ENCODE measurements around the gene KDSR. TPM values are rescaled to one million over a fixed set of nuclear protein-coding genes. Genes with fewer than 3 reads are reported as not detected.

Gene KDSR
- total and polyA plus RNA-seq, 4 donors: 11.3 to 37.2 (median 31.4) TPM

DNA sequence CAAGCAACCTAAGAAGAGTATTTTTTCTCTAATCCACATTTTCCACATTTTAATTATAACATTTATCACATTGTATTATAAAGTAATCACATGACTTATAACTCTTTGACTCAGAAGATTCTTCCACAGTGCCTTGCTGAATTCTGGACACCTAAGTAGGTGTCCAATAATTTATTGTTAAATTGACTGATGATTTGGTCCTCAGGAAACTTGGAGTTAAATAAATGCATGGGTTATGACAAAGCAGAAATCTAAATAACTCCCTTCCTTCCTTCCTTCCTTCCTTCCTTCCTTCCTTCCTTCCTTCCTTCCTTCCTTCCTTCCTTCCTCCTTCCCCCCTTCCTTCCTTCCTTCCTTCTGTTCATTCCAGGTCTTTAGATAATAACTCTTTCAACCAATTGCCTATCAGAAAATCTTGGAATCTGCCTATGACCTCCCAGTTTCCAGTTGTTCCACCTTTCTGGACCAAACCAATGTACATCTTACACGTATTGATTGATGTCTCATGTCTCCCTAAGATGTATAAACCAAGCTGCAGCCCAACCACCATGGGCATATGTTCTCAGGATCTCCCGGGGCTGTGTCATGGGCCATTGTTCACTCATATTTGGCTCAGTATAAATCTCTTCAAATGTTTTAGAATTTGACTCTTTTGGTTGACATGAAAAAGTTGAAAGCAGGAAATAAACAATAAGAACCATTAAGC, 10.4 kb upstream of the KDSR start:
- Histone ChIP-seq H3K4me3 (ENCODE audit: low read depth in 1 of 3, low read length in 3 of 3) (no peak overlapping the region), H3K9ac (ENCODE audit: low read depth in 1 of 2, low read length in 2 of 2) (no peak overlapping the region), H3K4me1 (ENCODE audit: control insufficient read depth in 4 of 4, insufficient read depth in 4 of 4, low read length in 3 of 4) (no peaks in the 10 kb centered on the region), H3K9me3 (ENCODE audit: control insufficient read depth in 4 of 4, low read length in 3 of 4) (peaks cover 0 to 3% (median 0%) of the 10 kb centered on the region in 4 donors), H3K36me3 (ENCODE audit: control insufficient read depth in 4 of 4, insufficient read depth in 3 of 4, low read depth in 1 of 4, low read length in 3 of 4) (peaks cover 0 to 2% (median 0%) of the 10 kb centered on the region in 4 donors), H3K27ac (ENCODE audit: low read depth in 1 of 2, low read length in 2 of 2) (no peak overlapping the region), H3K27me3 (ENCODE audit: control insufficient read depth in 4 of 4, insufficient read depth in 4 of 4, low read length in 3 of 4) (no peaks in the 10 kb centered on the region)
- TF ChIP-seq, protein P1, sequence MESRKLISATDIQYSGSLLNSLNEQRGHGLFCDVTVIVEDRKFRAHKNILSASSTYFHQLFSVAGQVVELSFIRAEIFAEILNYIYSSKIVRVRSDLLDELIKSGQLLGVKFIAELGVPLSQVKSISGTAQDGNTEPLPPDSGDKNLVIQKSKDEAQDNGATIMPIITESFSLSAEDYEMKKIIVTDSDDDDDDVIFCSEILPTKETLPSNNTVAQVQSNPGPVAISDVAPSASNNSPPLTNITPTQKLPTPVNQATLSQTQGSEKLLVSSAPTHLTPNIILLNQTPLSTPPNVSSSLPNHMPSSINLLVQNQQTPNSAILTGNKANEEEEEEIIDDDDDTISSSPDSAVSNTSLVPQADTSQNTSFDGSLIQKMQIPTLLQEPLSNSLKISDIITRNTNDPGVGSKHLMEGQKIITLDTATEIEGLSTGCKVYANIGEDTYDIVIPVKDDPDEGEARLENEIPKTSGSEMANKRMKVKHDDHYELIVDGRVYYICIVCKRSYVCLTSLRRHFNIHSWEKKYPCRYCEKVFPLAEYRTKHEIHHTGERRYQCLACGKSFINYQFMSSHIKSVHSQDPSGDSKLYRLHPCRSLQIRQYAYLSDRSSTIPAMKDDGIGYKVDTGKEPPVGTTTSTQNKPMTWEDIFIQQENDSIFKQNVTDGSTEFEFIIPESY (IDR thresholded peaks at IDR 0.05): no peak
- no peak for TF ChIP-seq RXRA (IDR thresholded peaks at IDR 0.05)
- TF ChIP-seq HNF4G (IDR thresholded peaks at IDR 0.05): no peak
- TF ChIP-seq REST (IDR thresholded peaks at IDR 0.05): no peak
- no peak for TF ChIP-seq ATF3 (IDR thresholded peaks at IDR 0.05)
- TF ChIP-seq, protein P2, sequence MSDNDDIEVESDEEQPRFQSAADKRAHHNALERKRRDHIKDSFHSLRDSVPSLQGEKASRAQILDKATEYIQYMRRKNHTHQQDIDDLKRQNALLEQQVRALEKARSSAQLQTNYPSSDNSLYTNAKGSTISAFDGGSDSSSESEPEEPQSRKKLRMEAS (IDR thresholded peaks at IDR 0.05): no peak
- TF ChIP-seq SP1 (IDR thresholded peaks at IDR 0.05): no peak
- TF ChIP-seq HNF4A (conservative IDR thresholded peaks at IDR 0.05): no peak
- TF ChIP-seq RAD21 (IDR thresholded peaks at IDR 0.05): no peak
- no peak for TF ChIP-seq FOXA1 (IDR thresholded peaks at IDR 0.05)
- no peak for TF ChIP-seq GABPA (IDR thresholded peaks at IDR 0.05 in 1 of 2, conservative IDR thresholded peaks at IDR 0.05 in 1 of 2)
- TF ChIP-seq TAF1 (conservative IDR thresholded peaks at IDR 0.05): no peak
- TF ChIP-seq FOXA2 (IDR thresholded peaks at IDR 0.05): no peak
- DNase-seq (ENCODE audit: low spot score): no peak
- 87% methylated on average over 2 of the region's 2 CpGs for WGBS

DNA sequence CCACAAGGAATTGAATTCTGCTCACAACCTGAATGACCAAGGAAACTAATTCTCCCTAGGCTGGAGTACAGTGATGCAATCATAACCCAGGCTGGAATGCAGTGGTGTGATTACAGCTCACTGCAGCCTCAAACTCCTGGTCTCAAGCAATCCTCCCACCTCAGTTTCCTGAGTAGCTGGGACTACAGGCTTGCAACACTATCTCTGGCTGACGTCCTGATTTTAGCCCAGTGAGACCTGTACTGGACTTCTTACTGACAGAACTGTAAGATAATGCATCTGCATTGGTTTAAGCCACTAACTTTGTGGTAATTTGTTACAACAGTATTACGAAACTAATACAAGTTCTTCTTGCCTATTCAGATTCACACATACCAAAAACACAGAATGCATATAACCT, 9.5 kb upstream of the KDSR start:
- Histone ChIP-seq H3K27ac (ENCODE audit: low read depth in 1 of 2, low read length in 2 of 2) (no peak overlapping the region), H3K27me3 (ENCODE audit: control insufficient read depth in 4 of 4, insufficient read depth in 4 of 4, low read length in 3 of 4) (no peaks in the 10 kb centered on the region), H3K9me3 (ENCODE audit: control insufficient read depth in 4 of 4, low read length in 3 of 4) (peaks cover 0 to 3% (median 0%) of the 10 kb centered on the region in 4 donors), H3K4me3 (ENCODE audit: low read depth in 1 of 3, low read length in 3 of 3) (no peak overlapping the region), H3K4me1 (ENCODE audit: control insufficient read depth in 4 of 4, insufficient read depth in 4 of 4, low read length in 3 of 4) (no peaks in the 10 kb centered on the region), H3K9ac (ENCODE audit: low read depth in 1 of 2, low read length in 2 of 2) (no peak overlapping the region), H3K36me3 (ENCODE audit: control insufficient read depth in 4 of 4, insufficient read depth in 3 of 4, low read depth in 1 of 4, low read length in 3 of 4) (peaks cover 0 to 2% (median 0%) of the 10 kb centered on the region in 4 donors)
- no peak for DNase-seq (ENCODE audit: low spot score)
- 82% methylated on average over 2 of the region's 2 CpGs for WGBS
- TF ChIP-seq RAD21 (IDR thresholded peaks at IDR 0.05) (no peak), NR2F2 (IDR thresholded peaks at IDR 0.05) (no peak), TAF1 (conservative IDR thresholded peaks at IDR 0.05) (no peak), REST (IDR thresholded peaks at IDR 0.05) (no peak), GABPA (IDR thresholded peaks at IDR 0.05 in 1 of 2, conservative IDR thresholded peaks at IDR 0.05 in 1 of 2) (no peak), ATF3 (IDR thresholded peaks at IDR 0.05) (no peak), HNF4G (IDR thresholded peaks at IDR 0.05) (no peak), RXRA (IDR thresholded peaks at IDR 0.05) (no peak), FOXA1 (IDR thresholded peaks at IDR 0.05) (no peak)
- TF ChIP-seq, protein P1 (IDR thresholded peaks at IDR 0.05): no peak
- TF ChIP-seq, protein P3, sequence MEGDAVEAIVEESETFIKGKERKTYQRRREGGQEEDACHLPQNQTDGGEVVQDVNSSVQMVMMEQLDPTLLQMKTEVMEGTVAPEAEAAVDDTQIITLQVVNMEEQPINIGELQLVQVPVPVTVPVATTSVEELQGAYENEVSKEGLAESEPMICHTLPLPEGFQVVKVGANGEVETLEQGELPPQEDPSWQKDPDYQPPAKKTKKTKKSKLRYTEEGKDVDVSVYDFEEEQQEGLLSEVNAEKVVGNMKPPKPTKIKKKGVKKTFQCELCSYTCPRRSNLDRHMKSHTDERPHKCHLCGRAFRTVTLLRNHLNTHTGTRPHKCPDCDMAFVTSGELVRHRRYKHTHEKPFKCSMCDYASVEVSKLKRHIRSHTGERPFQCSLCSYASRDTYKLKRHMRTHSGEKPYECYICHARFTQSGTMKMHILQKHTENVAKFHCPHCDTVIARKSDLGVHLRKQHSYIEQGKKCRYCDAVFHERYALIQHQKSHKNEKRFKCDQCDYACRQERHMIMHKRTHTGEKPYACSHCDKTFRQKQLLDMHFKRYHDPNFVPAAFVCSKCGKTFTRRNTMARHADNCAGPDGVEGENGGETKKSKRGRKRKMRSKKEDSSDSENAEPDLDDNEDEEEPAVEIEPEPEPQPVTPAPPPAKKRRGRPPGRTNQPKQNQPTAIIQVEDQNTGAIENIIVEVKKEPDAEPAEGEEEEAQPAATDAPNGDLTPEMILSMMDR (IDR thresholded peaks at IDR 0.05; ENCODE audit: low read depth, low read length, missing input control): no peak
- TF ChIP-seq, protein P2 (IDR thresholded peaks at IDR 0.05): no peak

Data from liver (tissue), 9 donors.